GM18870 (cell line): ENCODE measurements around the gene TMEM175.

ENCODE experiments used
- ATAC-seq: cut with Tn5 transposase; IDR thresholded peaks from one replicate; pipeline ENCODE4 v1.9.1; 2021; ENCODE audit warnings: moderate library complexity; ENCODE audit not compliant: unreplicated experiment

The TMEM175 gene

GRCh38 chr4:946103-946450 is 13.8 kb downstream of the TMEM175 start:
- no peak for ATAC-seq

- ATAC-seq, result no peak
Observed at GRCh38 chr4:946517-947471, 14.5 kb downstream of the TMEM175 start.

- ATAC-seq, result no peak
Observed at GRCh38 chr4:947491-947971, 15.3 kb downstream of the TMEM175 start.

GRCh38 chr4:948101-948935 is 16.1 kb downstream of the TMEM175 start:
- no peak for ATAC-seq

- no peak for ATAC-seq
Observed at GRCh38 chr4:948936-949300, 16.7 kb downstream of the TMEM175 start.

- no peak for ATAC-seq
Observed at GRCh38 chr4:949656-950055, 17.4 kb downstream of the TMEM175 start.

GRCh38 chr4:950136-951020 is 18.1 kb downstream of the TMEM175 start:
- ATAC-seq, result no peak

- no peak for ATAC-seq
Observed at GRCh38 chr4:951186-951585, 18.9 kb downstream of the TMEM175 start.

- no peak for ATAC-seq
Observed at GRCh38 chr4:951594-952468, 19.6 kb downstream of the TMEM175 start.

- no peak for ATAC-seq
Observed at GRCh38 chr4:952881-953573, 20.8 kb downstream of the TMEM175 start.

- no peak for ATAC-seq
Observed at GRCh38 chr4:953574-953915, 21.3 kb downstream of the TMEM175 start.

- no peak for ATAC-seq
Observed at GRCh38 chr4:954211-955020, 22.2 kb downstream of the TMEM175 start.

GRCh38 chr4:955161-955921 is 23.1 kb downstream of the TMEM175 start:
- ATAC-seq, result no peak

- ATAC-seq, result no peak
Observed at GRCh38 chr4:955931-956381, 23.7 kb downstream of the TMEM175 start.

- no peak for ATAC-seq
Observed at GRCh38 chr4:956531-957230, 24.4 kb downstream of the TMEM175 start.

GRCh38 chr4:957231-957580 is 24.9 kb downstream of the TMEM175 start:
- ATAC-seq, result no peak

- ATAC-seq, result no peak
Observed at GRCh38 chr4:957581-958313, 25.5 kb downstream of the TMEM175 start.
